Colonic mucosa (tissue), 4 donors: Measurements from ENCODE around the gene XPR1. TPM values are rescaled to one million over a fixed set of nuclear protein-coding genes. Genes with fewer than 3 reads are reported as not detected.

Experiments used
- DNase-seq: peaks from one replicate; pipeline ENCODE4 v3.0.0-alpha.2; 2020
- H3K27ac ChIP-seq: fragments of 200-600 bp; one replicate; pipeline ENCODE4 v1.8.0; 2021
- H3K27me3 ChIP-seq: fragments of 200-600 bp; one replicate; pipeline ENCODE4 v1.8.0; 2021
- H3K36me3 ChIP-seq: fragments of 200-600 bp; one replicate; pipeline ENCODE4 v1.8.0; 2021
- H3K4me1 ChIP-seq: fragments of 200-600 bp; one replicate; pipeline ENCODE4 v1.8.0; 2021; ENCODE audit warnings: mild to moderate bottlenecking
- H3K4me3 ChIP-seq: fragments of 200-600 bp; one replicate; pipeline ENCODE4 v1.8.0; 2021
- H3K9ac ChIP-seq, 2 donors: one replicate each; pipeline ENCODE4 v1.7.0; 2013; ENCODE audit warnings: control low read depth in 2 of 2, low read depth in 2 of 2, low read length in 2 of 2
- H3K9me3 ChIP-seq: fragments of 200-600 bp; one replicate; pipeline ENCODE4 v1.8.0; 2021
- CTCF ChIP-seq: fragments of 200-600 bp; IDR thresholded peaks from one replicate; pipeline ENCODE4 v1.8.0; 2022; ENCODE audit warnings: antibody characterized with exemption, mild to moderate bottlenecking
- intact Hi-C: fragments of 100-400 bp; cut with DNase I; formaldehyde crosslinking; loops from one replicate; pipeline ENCODE4 v1.14.1; 2022
- total RNA-seq, 2 donors: library from RNA; stranded (reverse); fragmentation: NEBNext Ultra II Directional in 1 of 2; extraction: Animal tissue kit (Norgen Biotek cat#: 25700) in 1 of 2; gene quantifications; one replicate each; pipeline ENCODE4 v1.2.1, GENCODE V29; 2021
- donor health status: healthy.
- donor health status: DM: no; HTN: no; CAD: no.
- donor health status: DM: no; HTN: no; CAD: no.

The XPR1 gene
- total RNA-seq, 2 donors from 2014 or later, result 20.5 to 25.8 TPM

GRCh38 chr1:180911640-180912191 is 279.9 kb downstream of the XPR1 start:
- Histone ChIP-seq H3K4me1 (no peaks in the 10 kb centered on the region), H3K27ac (peak overlapping the region; percentile 67), H3K9me3 (no peaks in the 10 kb centered on the region), H3K36me3 (no peaks in the 10 kb centered on the region), H3K27me3 (peaks cover 12% of the 10 kb centered on the region), H3K9ac (peak overlapping the region; percentile 66), H3K4me3 (peak overlapping the region; percentile 59)
- no peak for DNase-seq
- intact Hi-C loops, result no loop called here
- no peak for TF ChIP-seq CTCF

- intact Hi-C loops, result no loop called here
- no peak for TF ChIP-seq CTCF
- Histone ChIP-seq H3K4me1 (no peaks in the 10 kb centered on the region), H3K9me3 (no peaks in the 10 kb centered on the region), H3K4me3 (peak overlapping the region; percentile 59), H3K27me3 (peaks cover 12% of the 10 kb centered on the region), H3K27ac (peak overlapping the region; percentile 67), H3K9ac (peak overlapping the region; percentile 66), H3K36me3 (no peaks in the 10 kb centered on the region)
- peak; percentile 29 for DNase-seq
Observed at GRCh38 chr1:180912211-180912800, 280.5 kb downstream of the XPR1 start.

DNA sequence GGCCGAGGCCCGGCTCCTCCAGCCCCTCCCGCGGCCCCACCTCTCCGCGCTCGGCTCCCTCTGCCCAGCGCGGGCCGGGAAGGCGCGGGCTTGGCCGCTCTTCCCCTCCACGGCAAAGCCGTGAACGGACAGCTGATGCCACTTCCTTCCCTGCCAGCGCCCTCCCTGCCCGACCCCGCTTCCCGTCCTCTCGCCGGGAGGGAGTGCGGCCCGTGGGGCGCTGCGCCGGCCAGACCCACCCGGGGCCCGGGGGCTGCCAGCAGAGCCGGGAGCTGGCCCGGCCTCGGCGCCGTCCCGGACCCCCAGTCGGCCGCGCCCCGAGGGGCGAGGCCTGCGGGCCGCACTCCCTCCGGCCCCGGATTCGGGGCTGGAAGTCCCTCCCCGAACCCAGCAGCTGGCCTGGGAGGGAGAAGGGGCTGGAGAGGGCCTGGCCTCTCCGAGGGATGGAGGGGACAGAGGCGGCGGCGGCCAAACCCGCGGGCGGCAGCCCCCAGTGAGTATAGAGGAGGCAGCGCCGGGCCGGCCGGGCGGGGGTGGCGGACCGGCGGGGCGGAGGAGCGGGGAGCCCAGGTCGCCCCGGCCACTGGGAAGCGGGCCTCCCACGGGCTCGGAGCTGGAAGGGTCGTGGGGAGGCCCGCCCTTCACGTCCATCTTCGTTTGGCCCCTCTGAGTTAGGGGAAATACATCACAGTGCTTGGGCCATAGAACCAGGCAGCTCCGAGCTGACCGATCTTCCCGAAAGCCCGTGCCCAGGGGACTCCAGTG is 281.2 kb downstream of the XPR1 start, which contains the start of gene KIAA1614:
Gene KIAA1614 (plus strand): TSS at position 97 of the 765 bp plus-strand sequence. CDS start 347 bp downstream, at position 444.
- Histone ChIP-seq H3K9ac (peak within 1 kb of the TSS; percentile 66), H3K27me3 (peaks cover 12% of the 10 kb centered on the region), H3K9me3 (no peaks in the 10 kb centered on the region), H3K4me3 (peak within 1 kb of the TSS; percentile 59), H3K27ac (peak within 1 kb of the TSS; percentile 67), H3K36me3 (no peaks in the 10 kb centered on the region), H3K4me1 (no peaks in the 10 kb centered on the region)
- DNase-seq, result no peak
- intact Hi-C loops, result no loop called here
- no peak for TF ChIP-seq CTCF

- Histone ChIP-seq H3K4me1 (no peaks in the 10 kb centered on the region), H3K27me3 (peaks cover 12% of the 10 kb centered on the region), H3K27ac (no peak overlapping the region), H3K9ac (no peak overlapping the region), H3K4me3 (no peak overlapping the region), H3K36me3 (no peaks in the 10 kb centered on the region), H3K9me3 (no peaks in the 10 kb centered on the region)
- intact Hi-C loops, result no loop called here
- no peak for DNase-seq
- no peak for TF ChIP-seq CTCF
Observed at GRCh38 chr1:180915426-180915965, 283.7 kb downstream of the XPR1 start.

DNA sequence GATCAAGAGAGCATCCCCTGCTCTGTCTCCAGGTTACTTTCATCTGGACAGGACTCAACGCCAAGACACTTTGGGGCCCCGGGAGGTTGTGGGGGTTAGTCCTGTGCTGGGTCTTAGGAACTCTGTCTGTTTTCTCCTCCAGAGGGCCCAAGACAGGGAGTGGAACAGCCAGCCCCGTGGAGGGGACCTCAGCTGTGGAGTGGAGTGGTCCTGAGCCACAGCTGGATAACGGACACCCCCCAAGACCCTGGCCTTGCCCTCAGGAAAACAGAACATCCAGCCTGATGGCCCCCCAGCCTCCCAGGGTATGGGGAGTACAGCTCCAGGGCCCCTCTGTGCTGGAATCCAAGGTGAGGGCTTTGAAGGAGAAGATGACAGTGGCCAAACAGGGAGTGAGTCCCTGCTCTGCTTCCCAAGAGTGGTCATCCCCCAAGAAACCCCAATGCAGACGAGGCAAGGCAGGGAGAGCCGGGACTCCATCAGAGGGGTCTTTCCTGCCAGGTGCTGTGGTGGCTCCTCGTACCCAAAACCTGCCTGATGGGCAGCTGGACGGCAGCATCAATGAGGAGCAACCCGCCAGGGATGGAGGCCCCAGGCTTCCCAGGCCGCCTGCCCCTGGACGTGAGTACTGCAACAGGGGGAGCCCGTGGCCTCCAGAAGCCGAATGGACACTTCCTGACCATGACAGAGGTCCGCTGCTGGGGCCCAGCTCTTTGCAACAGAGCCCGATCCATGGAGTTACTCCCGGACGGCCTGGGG is 284.4 kb downstream of the XPR1 start:
- Histone ChIP-seq H3K9ac (no peak overlapping the region), H3K36me3 (no peaks in the 10 kb centered on the region), H3K4me1 (no peaks in the 10 kb centered on the region), H3K27ac (no peak overlapping the region), H3K27me3 (peaks cover 12% of the 10 kb centered on the region), H3K4me3 (no peak overlapping the region), H3K9me3 (no peaks in the 10 kb centered on the region)
- intact Hi-C loops, result no loop called here
- no peak for TF ChIP-seq CTCF
- DNase-seq, result no peak
